ENCODE measurements around the gene BTBD6. TPM values are rescaled to one million over a fixed set of nuclear protein-coding genes. Genes with fewer than 3 reads are reported as not detected.

BTBD6 gene
- total RNA-seq, 6 experiments from 2014 or later = 44.3 to 58.6 (median 53.2) TPM

GRCh38 chr14:105261781-105262180 lies 13.4 kb downstream of the BTBD6 start:
- Mint-ChIP-seq H3K27ac (no peak overlapping the region), H3K4me1 (ENCODE audit: low read depth) (no peaks in the 10 kb centered on the region), H3K4me3 (no peak overlapping the region), H3K9me3 (no peaks in the 10 kb centered on the region), H3K27me3 (ENCODE audit: insufficient read depth) (no peaks in the 10 kb centered on the region), H3K36me3 (ENCODE audit: low read depth) (peaks cover 5% of the 10 kb centered on the region; the same call in 1 of the 2 replicates)
- no peak for DNase-seq
- TF ChIP-seq CTCF (IDR thresholded peaks at IDR 0.05) = no peak

GRCh38 chr14:105267820-105268548 lies 19.7 kb downstream of the BTBD6 start:
- Mint-ChIP-seq H3K27ac (no peak overlapping the region), H3K4me3 (no peak overlapping the region), H3K27me3 (ENCODE audit: insufficient read depth) (no peaks in the 10 kb centered on the region), H3K4me1 (ENCODE audit: low read depth) (no peaks in the 10 kb centered on the region), H3K9me3 (no peaks in the 10 kb centered on the region), H3K36me3 (ENCODE audit: low read depth) (peaks cover 5% of the 10 kb centered on the region; the same call in 1 of the 2 replicates)
- TF ChIP-seq CTCF (IDR thresholded peaks at IDR 0.05) = no peak
- DNase-seq = no peak

- Mint-ChIP-seq H3K27ac (no peak overlapping the region), H3K36me3 (ENCODE audit: low read depth) (peaks cover 4% of the 10 kb centered on the region; the same call in 1 of the 2 replicates), H3K9me3 (no peaks in the 10 kb centered on the region), H3K4me3 (no peak overlapping the region), H3K4me1 (ENCODE audit: low read depth) (no peaks in the 10 kb centered on the region), H3K27me3 (ENCODE audit: insufficient read depth) (no peaks in the 10 kb centered on the region; the same call in 1 of the 2 replicates)
- TF ChIP-seq CTCF (IDR thresholded peaks at IDR 0.05) = no peak
- no peak for DNase-seq
These were observed 20.5 kb downstream of the BTBD6 start for GRCh38 chr14:105268736-105269354.

GRCh38 chr14:105269405-105269804 lies 21.1 kb downstream of the BTBD6 start:
- DNase-seq = no peak
- no peak for TF ChIP-seq CTCF (IDR thresholded peaks at IDR 0.05)
- H3K4me1 Mint-ChIP-seq (ENCODE audit: low read depth) = no peaks in the 10 kb centered on the region
- no peak overlapping the region for H3K27ac Mint-ChIP-seq
- no peaks in the 10 kb centered on the region for H3K36me3 Mint-ChIP-seq (ENCODE audit: low read depth)
- no peaks in the 10 kb centered on the region for H3K9me3 Mint-ChIP-seq
- H3K27me3 Mint-ChIP-seq (ENCODE audit: insufficient read depth) = no peaks in the 10 kb centered on the region; the same call in 1 of the 2 replicates
- no peak overlapping the region for H3K4me3 Mint-ChIP-seq

- no peak for TF ChIP-seq CTCF (IDR thresholded peaks at IDR 0.05)
- no peak for DNase-seq
- Mint-ChIP-seq H3K36me3 (ENCODE audit: low read depth) (no peaks in the 10 kb centered on the region), H3K27me3 (ENCODE audit: insufficient read depth) (no peaks in the 10 kb centered on the region; the same call in 1 of the 2 replicates), H3K4me1 (ENCODE audit: low read depth) (peaks cover 8% of the 10 kb centered on the region), H3K9me3 (no peaks in the 10 kb centered on the region), H3K4me3 (no peak overlapping the region), H3K27ac (no peak overlapping the region)
These were observed 23.0 kb downstream of the BTBD6 start for GRCh38 chr14:105271224-105271890.

Measured in HFFc6 (cell line).